PC-3 (cell line): ENCODE measurements around the gene ZNF417. TPM values are rescaled to one million over a fixed set of nuclear protein-coding genes. Genes with fewer than 3 reads are reported as not detected.

ENCODE experiments used
- ATAC-seq: fragments of 200-7000 bp; cut with Tn5 transposase; 2 replicates; pipeline ENCODE4 v1.9.1; 2020; ENCODE audit warnings: mild to moderate bottlenecking, moderate library complexity
- BruUV-seq: library from RNA; stranded (reverse); fragments of 400-500 nt; replicated peaks from 2 replicates; lab custom pipeline; 2021; lab: Mats Ljungman, UMichigan
- CTCF ChIA-PET: fragments of 300-600 bp; sonication (Branson Sonifier 250); formaldehyde crosslinking; loops from one replicate; lab custom pipeline; 2022; ENCODE audit warnings: antibody characterized with exemption; lab: Charles Lee
- POLR2A ChIA-PET: fragments of 300-600 bp; sonication (Branson Sonifier 250); formaldehyde crosslinking; loops from one replicate; lab custom pipeline; 2022; ENCODE audit warnings: antibody characterized with exemption; ENCODE audit not compliant: unreplicated experiment; lab: Charles Lee
- DNase-seq: peaks from one replicate; pipeline ENCODE4 v3.0.0-alpha.2; 2015
- H2AFZ ChIP-seq: fragments of 300-600 bp; sonication (generic); 2 replicates; pipeline ENCODE4 v1.6.0; 2016; ENCODE audit warnings: antibody characterized with exemption, low read length
- H3F3A ChIP-seq: fragments of 300-600 bp; sonication (generic); one replicate; pipeline ENCODE4 v1.6.0; 2017; ENCODE audit warnings: antibody characterized with exemption, low read length, control low read depth, mild to moderate bottlenecking; ENCODE audit not compliant: unreplicated experiment
- H3K27ac ChIP-seq: fragments of 300-600 bp; sonication (generic); 2 replicates; pipeline ENCODE4 v1.5.1; 2016; ENCODE audit warnings: mild to moderate bottlenecking, low read length
- H3K27me3 ChIP-seq: fragments of 300-600 bp; sonication (generic); 2 replicates; pipeline ENCODE4 v1.6.1; 2016; ENCODE audit warnings: low read length, mixed read lengths
- H3K36me3 ChIP-seq: fragments of 300-600 bp; sonication (generic); 2 replicates; pipeline ENCODE4 v1.6.1; 2016; ENCODE audit warnings: low read depth, mixed run types, low read length, mixed read lengths
- H3K4me1 ChIP-seq: fragments of 300-600 bp; sonication (generic); 2 replicates; pipeline ENCODE4 v1.5.1; 2016; ENCODE audit warnings: low read length; ENCODE audit not compliant: insufficient read depth
- H3K4me2 ChIP-seq: fragments of 300-600 bp; sonication (generic); 2 replicates; pipeline ENCODE4 v1.6.0; 2016; ENCODE audit warnings: low read length
- H3K4me3 ChIP-seq: fragments of 300-600 bp; sonication (generic); 2 replicates; pipeline ENCODE4 v1.5.1; 2016; ENCODE audit warnings: mild to moderate bottlenecking, low read length, mixed read lengths
- H3K79me2 ChIP-seq: fragments of 300-600 bp; sonication (generic); 2 replicates; pipeline ENCODE4 v1.6.1; 2017; ENCODE audit warnings: low read length, mixed read lengths
- H3K9ac ChIP-seq: fragments of 300-600 bp; sonication (generic); 2 replicates; pipeline ENCODE4 v1.6.0; 2016; ENCODE audit warnings: mild to moderate bottlenecking, low read length
- H3K9me2 ChIP-seq: fragments of 300-600 bp; sonication (generic); replicated peaks from 2 replicates; pipeline ENCODE4 v1.6.1; 2016; ENCODE audit warnings: mixed run types, low read length, mixed read lengths
- H3K9me3 ChIP-seq: fragments of 300-600 bp; sonication (generic); 2 replicates; pipeline ENCODE4 v1.6.1; 2016; ENCODE audit warnings: low read length, mixed read lengths
- H4K20me1 ChIP-seq: fragments of 300-600 bp; sonication (generic); 2 replicates; pipeline ENCODE4 v1.6.1; 2016; ENCODE audit warnings: low read length, mixed read lengths
- EZH2 ChIP-seq: fragments of 300-600 bp; sonication (generic); IDR thresholded peaks from one replicate; pipeline ENCODE4 v1.6.1; 2017; ENCODE audit warnings: antibody characterized with exemption, mild to moderate bottlenecking, low read length; ENCODE audit not compliant: unreplicated experiment
- EZH2phosphoT487 ChIP-seq: fragments of 300-600 bp; sonication (generic); IDR thresholded peaks from 2 replicates; pipeline ENCODE4 v1.6.1; 2018; ENCODE audit warnings: mild to moderate bottlenecking, antibody characterized with exemption, low read length, borderline replicate concordance
- intact Hi-C: fragments of 100-400 bp; cut with micrococcal nuclease; formaldehyde crosslinking; loops from 2 replicates; pipeline ENCODE4 v1.9.0; 2023
- total RNA-seq: library from RNA; depleted of rRNA; stranded (reverse); fragments of >200 nt; gene quantifications from 2 replicates; pipeline ENCODE4 v1.2.3, GENCODE V29; 2014
- TF ChIP-seq, protein P1 (sequence below): fragments of 300-600 bp; sonication (generic); conservative IDR thresholded peaks from 2 replicates; pipeline ENCODE4 v1.5.1; 2017; ENCODE audit warnings: antibody characterized with exemption, low read depth, mild to moderate bottlenecking, low read length

Gene ZNF417
- total RNA-seq, 1 experiment from 2014 or later, result 9.3 TPM

DNA sequence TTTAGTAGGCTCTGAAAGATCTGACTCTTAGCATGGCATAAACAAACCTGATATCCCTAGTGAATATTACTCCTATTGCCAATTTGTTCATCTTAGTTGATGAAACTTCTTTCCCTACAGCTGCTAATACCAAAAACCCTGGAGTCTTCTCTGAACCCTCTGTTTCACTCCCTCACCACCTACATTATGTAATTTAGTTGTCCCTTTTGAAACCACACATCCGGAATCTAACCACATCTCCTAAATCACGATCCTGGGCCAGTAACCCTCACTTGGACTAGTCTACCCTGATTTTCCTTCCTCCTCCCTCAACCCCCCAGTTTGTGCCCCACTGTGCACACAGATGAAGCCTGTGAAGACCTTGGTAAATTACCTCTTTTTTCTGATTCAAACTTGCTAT lies 29.9 kb upstream of the ZNF417 start:
- Histone ChIP-seq H3K4me1 (no peaks in the 10 kb centered on the region), H3K79me2 (peaks cover 25% of the 10 kb centered on the region), H3K27ac (no peak overlapping the region), H3K36me3 (peaks cover 47% of the 10 kb centered on the region), H3F3A (no peaks in the 10 kb centered on the region), H4K20me1 (no peaks in the 10 kb centered on the region), H3K9me2 (no peaks in the 10 kb centered on the region), H3K9me3 (peaks cover 55% of the 10 kb centered on the region), H3K9ac (no peak overlapping the region; the same call in 1 of the 2 replicates), H3K27me3 (no peaks in the 10 kb centered on the region), H2AFZ (no peak overlapping the region), H3K4me3 (peak overlapping the region; percentile 83), H3K4me2 (peak overlapping the region; percentile 83)
- ChIA-PET CTCF (no interaction called here), POLR2A (no interaction called here)
- no peak for TF ChIP-seq EZH2phosphoT487
- no peak for TF ChIP-seq EZH2
- TF ChIP-seq, protein P1, sequence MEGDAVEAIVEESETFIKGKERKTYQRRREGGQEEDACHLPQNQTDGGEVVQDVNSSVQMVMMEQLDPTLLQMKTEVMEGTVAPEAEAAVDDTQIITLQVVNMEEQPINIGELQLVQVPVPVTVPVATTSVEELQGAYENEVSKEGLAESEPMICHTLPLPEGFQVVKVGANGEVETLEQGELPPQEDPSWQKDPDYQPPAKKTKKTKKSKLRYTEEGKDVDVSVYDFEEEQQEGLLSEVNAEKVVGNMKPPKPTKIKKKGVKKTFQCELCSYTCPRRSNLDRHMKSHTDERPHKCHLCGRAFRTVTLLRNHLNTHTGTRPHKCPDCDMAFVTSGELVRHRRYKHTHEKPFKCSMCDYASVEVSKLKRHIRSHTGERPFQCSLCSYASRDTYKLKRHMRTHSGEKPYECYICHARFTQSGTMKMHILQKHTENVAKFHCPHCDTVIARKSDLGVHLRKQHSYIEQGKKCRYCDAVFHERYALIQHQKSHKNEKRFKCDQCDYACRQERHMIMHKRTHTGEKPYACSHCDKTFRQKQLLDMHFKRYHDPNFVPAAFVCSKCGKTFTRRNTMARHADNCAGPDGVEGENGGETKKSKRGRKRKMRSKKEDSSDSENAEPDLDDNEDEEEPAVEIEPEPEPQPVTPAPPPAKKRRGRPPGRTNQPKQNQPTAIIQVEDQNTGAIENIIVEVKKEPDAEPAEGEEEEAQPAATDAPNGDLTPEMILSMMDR, result no peak
- BruUV-seq, result no TSS peak
- ATAC-seq (no peak), DNase-seq (no peak)
- intact Hi-C loops, result no loop called here

GRCh38 chr19:57941593-57941992 lies 25.2 kb upstream of the ZNF417 start:
- peaks cover 76% of the 10 kb centered on the region for H3K36me3 ChIP-seq

GRCh38 chr19:57935731-57936130 lies 19.3 kb upstream of the ZNF417 start:
- BruUV-seq, result no TSS peak

More at GRCh38 chr19:57941593-57941992, 25.2 kb upstream of the ZNF417 start:
- Histone ChIP-seq H3K4me1 (no peaks in the 10 kb centered on the region), H4K20me1 (no peaks in the 10 kb centered on the region), H3K9me3 (peaks cover 66% of the 10 kb centered on the region), H3K27me3 (no peaks in the 10 kb centered on the region), H3K79me2 (peaks cover 16% of the 10 kb centered on the region), H3K4me2 (no peak overlapping the region), H3K9me2 (no peaks in the 10 kb centered on the region), H3K9ac (no peak overlapping the region), H3K27ac (no peak overlapping the region), H2AFZ (no peak overlapping the region), H3F3A (no peaks in the 10 kb centered on the region), H3K4me3 (no peak overlapping the region; the same call in 1 of the 2 replicates)
- POLR2A ChIA-PET, result no interaction called here
- ATAC-seq (no peak), DNase-seq (no peak)
- no TSS peak for BruUV-seq
- CTCF ChIA-PET, result no interaction called here
- intact Hi-C loops, result no loop called here
- no peak for TF ChIP-seq EZH2phosphoT487
- no peak for TF ChIP-seq EZH2
- TF ChIP-seq, protein P1, result no peak

More at GRCh38 chr19:57935731-57936130, 19.3 kb upstream of the ZNF417 start:
- H3K36me3 ChIP-seq, result peaks cover 36% of the 10 kb centered on the region
- no peaks in the 10 kb centered on the region for H4K20me1 ChIP-seq
- no peaks in the 10 kb centered on the region for H3K4me1 ChIP-seq
- no peaks in the 10 kb centered on the region for H3F3A ChIP-seq
- no peaks in the 10 kb centered on the region for H3K79me2 ChIP-seq
- H3K27me3 ChIP-seq, result no peaks in the 10 kb centered on the region
- H3K9me2 ChIP-seq, result no peaks in the 10 kb centered on the region
- H3K4me2 ChIP-seq, result no peak overlapping the region
- no peak overlapping the region for H3K27ac ChIP-seq
- DNase-seq, result no peak
- TF ChIP-seq, protein P1, result no peak
- TF ChIP-seq EZH2 (no peak), EZH2phosphoT487 (no peak)
- CTCF ChIA-PET, result interaction anchor here (0.6 kb wide), 1 partner anchor 142 kb away, joined by 4 read pairs; no protein-coding TSS in a partner anchor
- H2AFZ ChIP-seq, result no peak overlapping the region
- POLR2A ChIA-PET, result no interaction called here
- H3K4me3 ChIP-seq, result no peak overlapping the region
- H3K9me3 ChIP-seq, result peaks cover 65% of the 10 kb centered on the region
- intact Hi-C loops, result no loop called here
- no peak overlapping the region for H3K9ac ChIP-seq
- ATAC-seq, result no peak
